H9 (cell line): Measurements from ENCODE around the gene TMEM120A. TPM values are rescaled to one million over a fixed set of nuclear protein-coding genes. Genes with fewer than 3 reads are reported as not detected.

Experiments used
- DNase-seq: peaks from one replicate; pipeline ENCODE4 v3.0.0-alpha.2; 2017
- H2AFZ ChIP-seq: one replicate; pipeline ENCODE4 v1.6.1; 2013; ENCODE audit warnings: mild to moderate bottlenecking, low read length, control low read depth, moderate library complexity
- H2AK5ac ChIP-seq: 2 replicates; pipeline ENCODE4 v1.6.1; 2013; ENCODE audit warnings: low read length, control low read depth, mixed read lengths; ENCODE audit not compliant: insufficient read length
- H2BK120ac ChIP-seq: one replicate; pipeline ENCODE4 v1.6.1; 2013; ENCODE audit warnings: low read depth, mild to moderate bottlenecking, low read length, control low read depth, inconsistent platforms; ENCODE audit not compliant: poor library complexity, severe bottlenecking
- H2BK12ac ChIP-seq: 2 replicates; pipeline ENCODE4 v1.6.1; 2013; ENCODE audit warnings: low read length, control low read depth, mixed read lengths, low read depth; ENCODE audit not compliant: insufficient read length
- H2BK15ac ChIP-seq: 2 replicates; pipeline ENCODE4 v1.6.1; 2013; ENCODE audit warnings: low read depth, low read length, control low read depth
- H2BK20ac ChIP-seq: one replicate; pipeline ENCODE4 v1.6.1; 2013; ENCODE audit warnings: low read depth, mild to moderate bottlenecking, low read length, control low read depth, inconsistent platforms; ENCODE audit not compliant: poor library complexity, severe bottlenecking
- H2BK5ac ChIP-seq: 2 replicates; pipeline ENCODE4 v1.6.1; 2013; ENCODE audit warnings: low read length, control low read depth, mixed read lengths; ENCODE audit not compliant: insufficient read length
- H3K14ac ChIP-seq: 2 replicates; pipeline ENCODE4 v1.6.1; 2013; ENCODE audit warnings: low read length, control low read depth; ENCODE audit not compliant: insufficient read depth
- H3K18ac ChIP-seq: 2 replicates; pipeline ENCODE4 v1.6.1; 2013; ENCODE audit warnings: low read depth, mild to moderate bottlenecking, mixed read lengths, low read length, control low read depth; ENCODE audit not compliant: insufficient read length
- H3K23ac ChIP-seq: 2 replicates; pipeline ENCODE4 v1.6.1; 2013; ENCODE audit warnings: low read length, control low read depth, mixed read lengths, low read depth; ENCODE audit not compliant: insufficient read length
- H3K23me2 ChIP-seq: 2 replicates; pipeline ENCODE4 v1.6.1; 2013; ENCODE audit warnings: low read depth, mild to moderate bottlenecking, mixed read lengths, low read length, control low read depth; ENCODE audit not compliant: insufficient read length, poor library complexity, severe bottlenecking
- H3K27ac ChIP-seq: 2 replicates; pipeline ENCODE4 v1.5.1; 2013; ENCODE audit warnings: low read length, control low read depth, mixed read lengths, low read depth; ENCODE audit not compliant: insufficient read length
- H3K27me3 ChIP-seq: 2 replicates; pipeline ENCODE4 v1.6.1; 2013; ENCODE audit warnings: low read length, control low read depth, inconsistent platforms; ENCODE audit not compliant: insufficient read depth
- H3K4ac ChIP-seq: 2 replicates; pipeline ENCODE4 v1.6.1; 2013; ENCODE audit warnings: low read depth, mild to moderate bottlenecking, control low read depth, inconsistent platforms, low read length, moderate library complexity
- H3K4me1 ChIP-seq: 2 replicates; pipeline ENCODE4 v1.6.1; 2013; ENCODE audit warnings: low read length, control low read depth, inconsistent platforms; ENCODE audit not compliant: insufficient read depth
- H3K4me2 ChIP-seq: 2 replicates; pipeline ENCODE4 v1.6.1; 2013; ENCODE audit warnings: low read length, control low read depth, mixed read lengths; ENCODE audit not compliant: insufficient read length, insufficient read depth
- H3K56ac ChIP-seq: 2 replicates; pipeline ENCODE4 v1.6.1; 2013; ENCODE audit warnings: low read depth, mild to moderate bottlenecking, mixed read lengths, low read length, control low read depth; ENCODE audit not compliant: insufficient read length
- H3K79me1 ChIP-seq: 2 replicates; pipeline ENCODE4 v1.6.1; 2013; ENCODE audit warnings: low read depth, mild to moderate bottlenecking, moderate library complexity, low read length, control low read depth, inconsistent platforms; ENCODE audit not compliant: insufficient read depth, poor library complexity, severe bottlenecking
- H3K79me2 ChIP-seq: 2 replicates; pipeline ENCODE4 v1.6.1; 2013; ENCODE audit warnings: low read length, control low read depth, inconsistent platforms; ENCODE audit not compliant: insufficient read depth
- H3K9ac ChIP-seq: 2 replicates; pipeline ENCODE4 v1.6.1; 2013; ENCODE audit warnings: low read length, control low read depth, mixed read lengths; ENCODE audit not compliant: insufficient read length; ENCODE audit errors: extremely low read depth
- H3K9me3 ChIP-seq: one replicate; pipeline ENCODE4 v1.6.1; 2013; ENCODE audit warnings: low read depth, low read length, inconsistent platforms; ENCODE audit not compliant: control insufficient read depth
- H3T11ph ChIP-seq: one replicate; pipeline ENCODE4 v1.6.1; 2013; ENCODE audit warnings: mild to moderate bottlenecking, low read length, control low read depth, inconsistent platforms
- H4K20me1 ChIP-seq: one replicate; pipeline ENCODE4 v1.6.1; 2013; ENCODE audit not compliant: control insufficient read depth, insufficient read length, insufficient read depth
- H4K5ac ChIP-seq: 2 replicates; pipeline ENCODE4 v1.6.1; 2013; ENCODE audit warnings: low read depth, mild to moderate bottlenecking, mixed read lengths, low read length, control low read depth; ENCODE audit not compliant: insufficient read length
- H4K8ac ChIP-seq: replicated peaks from 2 replicates; pipeline ENCODE4 v1.6.1; 2013; ENCODE audit warnings: low read length, control low read depth, mixed read lengths, low read depth; ENCODE audit not compliant: insufficient read length
- H4K91ac ChIP-seq: 2 replicates; pipeline ENCODE4 v1.6.1; 2013; ENCODE audit warnings: low read depth, mild to moderate bottlenecking, moderate library complexity, mixed read lengths, low read length, control low read depth; ENCODE audit not compliant: insufficient read length
- H3K27ac Mint-ChIP-seq, 3 experiments: 2 replicates in 2 of 3; 3 replicates in 1 of 3; pipeline ENCODE4 v1.8.0; 2020 to 2021; ENCODE audit warnings: mixed read lengths in 3 of 3, mild to moderate bottlenecking in 1 of 3, moderate library complexity in 1 of 3
- H3K27me3 Mint-ChIP-seq: 2 replicates; pipeline ENCODE4 v1.8.0; 2021; ENCODE audit warnings: low read depth, mild to moderate bottlenecking, moderate library complexity, mixed read lengths
- H3K36me3 Mint-ChIP-seq, 3 experiments: 2 replicates in 2 of 3; 3 replicates in 1 of 3; pipeline ENCODE4 v1.8.0; 2020 to 2021; ENCODE audit warnings: low read depth in 3 of 3, mixed read lengths in 3 of 3; ENCODE audit not compliant: insufficient read depth in 1 of 3
- H3K4me1 Mint-ChIP-seq, 2 experiments: 2 replicates each; pipeline ENCODE4 v1.8.0; 2020; ENCODE audit warnings: mixed read lengths in 2 of 2
- H3K4me3 Mint-ChIP-seq, 2 experiments: 2 replicates in 1 of 2; 3 replicates in 1 of 2; pipeline ENCODE4 v1.8.0; 2020 to 2021; ENCODE audit warnings: mild to moderate bottlenecking in 2 of 2, mixed read lengths in 2 of 2, moderate library complexity in 1 of 2
- H3K9me3 Mint-ChIP-seq, 2 experiments: 2 replicates in 1 of 2; 3 replicates in 1 of 2; pipeline ENCODE4 v1.8.0; 2020; ENCODE audit warnings: mild to moderate bottlenecking in 2 of 2, mixed read lengths in 2 of 2, moderate library complexity in 1 of 2
- CTCF ChIP-seq: fragments of 200-600 bp; sonication (generic); conservative IDR thresholded peaks from 3 replicates; pipeline ENCODE4 v1.8.0; 2021; ENCODE audit warnings: antibody characterized with exemption, mild to moderate bottlenecking
- WGBS: extraction: QIAGEN DNeasy Blood & Tissue Kit; methylation state at CpG from one replicate; pipeline ENCODE4 v1.1.7; 2013; ENCODE audit warnings: missing lambda C conversion rate, low lambda C conversion rate, mixed read lengths; ENCODE audit not compliant: insufficient read length; ENCODE audit errors: extremely low coverage; 5-methylcytosine and 5-hydroxymethylcytosine counted together
- total RNA-seq: library from RNA; stranded (reverse); gene quantifications from 2 replicates; pipeline ENCODE4 v1.2.1, GENCODE V29; 2021

Gene TMEM120A
- total RNA-seq, 1 experiment from 2014 or later: 30.0 TPM

GRCh38 chr7:75969704-75970498 lies 24.5 kb downstream of the TMEM120A start:
- peaks cover 4 to 11% of the 10 kb centered on the region in 2 experiments; a peak in 3 of 4 replicates for H3K4me1 Mint-ChIP-seq
- H3K27ac Mint-ChIP-seq: peak overlapping the region; percentile 86 to 93 (median 90)

More at GRCh38 chr7:75969704-75970498, 24.5 kb downstream of the TMEM120A start:
- Mint-ChIP-seq H3K9me3 (no peaks in the 10 kb centered on the region), H3K27me3 (no peaks in the 10 kb centered on the region; the same call in 1 of the 2 replicates), H3K36me3 (peaks cover 15 to 48% (median 35%) of the 10 kb centered on the region in 3 experiments; a peak in 6 of 7 replicates), H3K4me3 (no peak overlapping the region)
- WGBS: no CpG with 5 or more reads among the region's 30 CpGs
- H3K23me2 ChIP-seq: no peaks in the 10 kb centered on the region
- no peaks in the 10 kb centered on the region for H3K9me3 ChIP-seq
- H2BK120ac ChIP-seq: no peak overlapping the region
- H2BK5ac ChIP-seq: no peak overlapping the region
- no peak overlapping the region for H2AK5ac ChIP-seq
- H2BK20ac ChIP-seq: no peak overlapping the region
- no peak overlapping the region for H3K27ac ChIP-seq
- no peak overlapping the region for H2BK15ac ChIP-seq
- TF ChIP-seq CTCF: no peak
- H2AFZ ChIP-seq: no peak overlapping the region
- no peak for DNase-seq
- no peak overlapping the region for H3K18ac ChIP-seq
- H3K4ac ChIP-seq: no peak overlapping the region
- H3K79me1 ChIP-seq: no peaks in the 10 kb centered on the region
- H3K4me2 ChIP-seq: no peak overlapping the region
- no peak overlapping the region for H3K9ac ChIP-seq
- H3K27me3 ChIP-seq: no peaks in the 10 kb centered on the region
- no peak overlapping the region for H3T11ph ChIP-seq
- no peak overlapping the region for H4K5ac ChIP-seq
- H3K23ac ChIP-seq: no peak overlapping the region
- no peaks in the 10 kb centered on the region for H4K20me1 ChIP-seq
- H4K8ac ChIP-seq: no peak overlapping the region
- H3K79me2 ChIP-seq: no peaks in the 10 kb centered on the region
- H3K14ac ChIP-seq: no peak overlapping the region
- no peak overlapping the region for H2BK12ac ChIP-seq
- H3K4me1 ChIP-seq: no peaks in the 10 kb centered on the region
- H3K56ac ChIP-seq: no peak overlapping the region
- no peak overlapping the region for H4K91ac ChIP-seq
